AG10803 (cell line): ENCODE results near the gene OR5AU1.

ENCODE experiments used
- DNase-seq: peaks from one replicate; pipeline ENCODE4 v3.0.0; 2010; ENCODE audit warnings: low read depth
- H3K4me3 ChIP-seq: 2 replicates; pipeline ENCODE4 v1.5.1; 2011; ENCODE audit warnings: mild to moderate bottlenecking, low read length, control low read depth
- TF ChIP-seq, protein P1 (sequence below): conservative IDR thresholded peaks from 2 replicates; pipeline ENCODE4 v1.5.1; 2011; ENCODE audit warnings: mild to moderate bottlenecking, low read length, control low read depth, inconsistent platforms

Gene OR5AU1

DNA sequence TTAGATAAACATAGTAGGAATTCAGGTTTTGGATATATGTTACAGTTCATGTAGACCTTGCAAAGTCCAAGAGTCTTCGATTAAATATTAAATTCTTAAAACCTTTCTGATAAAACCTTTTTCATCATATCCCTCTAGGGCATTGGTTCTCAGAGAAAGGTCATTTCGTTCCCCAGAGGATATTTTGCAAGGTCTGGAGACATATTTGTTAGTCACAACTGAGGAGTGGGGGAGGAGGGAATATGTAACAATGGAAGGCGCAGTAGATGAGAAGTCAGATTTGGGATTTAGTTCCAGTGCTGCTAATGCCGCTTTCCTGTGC lies 49.7 kb downstream of the OR5AU1 start:
- peak; percentile 36 for DNase-seq
- no peak overlapping the region for H3K4me3 ChIP-seq
- TF ChIP-seq, protein P1, sequence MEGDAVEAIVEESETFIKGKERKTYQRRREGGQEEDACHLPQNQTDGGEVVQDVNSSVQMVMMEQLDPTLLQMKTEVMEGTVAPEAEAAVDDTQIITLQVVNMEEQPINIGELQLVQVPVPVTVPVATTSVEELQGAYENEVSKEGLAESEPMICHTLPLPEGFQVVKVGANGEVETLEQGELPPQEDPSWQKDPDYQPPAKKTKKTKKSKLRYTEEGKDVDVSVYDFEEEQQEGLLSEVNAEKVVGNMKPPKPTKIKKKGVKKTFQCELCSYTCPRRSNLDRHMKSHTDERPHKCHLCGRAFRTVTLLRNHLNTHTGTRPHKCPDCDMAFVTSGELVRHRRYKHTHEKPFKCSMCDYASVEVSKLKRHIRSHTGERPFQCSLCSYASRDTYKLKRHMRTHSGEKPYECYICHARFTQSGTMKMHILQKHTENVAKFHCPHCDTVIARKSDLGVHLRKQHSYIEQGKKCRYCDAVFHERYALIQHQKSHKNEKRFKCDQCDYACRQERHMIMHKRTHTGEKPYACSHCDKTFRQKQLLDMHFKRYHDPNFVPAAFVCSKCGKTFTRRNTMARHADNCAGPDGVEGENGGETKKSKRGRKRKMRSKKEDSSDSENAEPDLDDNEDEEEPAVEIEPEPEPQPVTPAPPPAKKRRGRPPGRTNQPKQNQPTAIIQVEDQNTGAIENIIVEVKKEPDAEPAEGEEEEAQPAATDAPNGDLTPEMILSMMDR, result no peak

DNA sequence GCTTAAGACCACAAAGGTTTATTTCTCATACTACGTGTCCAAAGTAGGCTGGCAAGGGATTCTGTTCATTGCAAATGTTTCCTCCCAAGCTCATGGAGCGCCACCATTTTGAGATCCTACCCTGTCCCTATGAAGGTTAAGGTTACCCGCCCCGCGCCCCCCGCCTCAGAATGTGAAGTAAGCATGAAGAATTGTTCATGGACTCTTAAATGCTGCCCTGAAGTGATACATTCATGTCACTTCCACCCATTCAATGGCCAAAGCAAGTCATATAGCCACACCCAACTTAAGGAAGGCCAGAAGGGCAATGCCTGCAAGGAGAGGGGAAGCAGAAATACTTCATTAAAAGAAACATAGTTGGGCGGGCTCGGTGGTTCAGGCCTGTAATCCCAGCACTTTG lies 50.8 kb downstream of the OR5AU1 start:
- TF ChIP-seq, protein P1, result no peak
- H3K4me3 ChIP-seq, result no peak overlapping the region

More for the DNA sequence above, 50.8 kb downstream of the OR5AU1 start:
- no peak for DNase-seq
